Measurements from ENCODE around the gene SURF1. TPM values are rescaled to one million over a fixed set of nuclear protein-coding genes. Genes with fewer than 3 reads are reported as not detected.

SURF1 gene
- total RNA-seq, 4 donors from 2014 or later, result 13.0 to 34.7 (median 24.4) TPM

- H3K4me1 ChIP-seq, result peaks cover 14 to 33% of the 10 kb centered on the region in 2 donors
- TF ChIP-seq POLR2A (IDR thresholded peaks at IDR 0.05), result no peak
- TF ChIP-seq, protein P1, sequence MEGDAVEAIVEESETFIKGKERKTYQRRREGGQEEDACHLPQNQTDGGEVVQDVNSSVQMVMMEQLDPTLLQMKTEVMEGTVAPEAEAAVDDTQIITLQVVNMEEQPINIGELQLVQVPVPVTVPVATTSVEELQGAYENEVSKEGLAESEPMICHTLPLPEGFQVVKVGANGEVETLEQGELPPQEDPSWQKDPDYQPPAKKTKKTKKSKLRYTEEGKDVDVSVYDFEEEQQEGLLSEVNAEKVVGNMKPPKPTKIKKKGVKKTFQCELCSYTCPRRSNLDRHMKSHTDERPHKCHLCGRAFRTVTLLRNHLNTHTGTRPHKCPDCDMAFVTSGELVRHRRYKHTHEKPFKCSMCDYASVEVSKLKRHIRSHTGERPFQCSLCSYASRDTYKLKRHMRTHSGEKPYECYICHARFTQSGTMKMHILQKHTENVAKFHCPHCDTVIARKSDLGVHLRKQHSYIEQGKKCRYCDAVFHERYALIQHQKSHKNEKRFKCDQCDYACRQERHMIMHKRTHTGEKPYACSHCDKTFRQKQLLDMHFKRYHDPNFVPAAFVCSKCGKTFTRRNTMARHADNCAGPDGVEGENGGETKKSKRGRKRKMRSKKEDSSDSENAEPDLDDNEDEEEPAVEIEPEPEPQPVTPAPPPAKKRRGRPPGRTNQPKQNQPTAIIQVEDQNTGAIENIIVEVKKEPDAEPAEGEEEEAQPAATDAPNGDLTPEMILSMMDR (IDR thresholded peaks at IDR 0.05), result no peak
- no peaks in the 10 kb centered on the region for H3K27me3 ChIP-seq
- intact Hi-C loops (cut with DNase I; ENCODE audit: low total_unique reads), result no loop called here
- peak overlapping the region; percentile 84 to 91 for H3K27ac ChIP-seq
- H3K9me3 ChIP-seq, result no peaks in the 10 kb centered on the region
- DNase-seq, result no peak
- H3K36me3 ChIP-seq, result no peaks in the 10 kb centered on the region
- peak overlapping the region; percentile 63 to 89 for H3K4me3 ChIP-seq
These were observed 18.4 kb upstream of the SURF1 start for GRCh38 chr9:133374612-133375115.

DNA sequence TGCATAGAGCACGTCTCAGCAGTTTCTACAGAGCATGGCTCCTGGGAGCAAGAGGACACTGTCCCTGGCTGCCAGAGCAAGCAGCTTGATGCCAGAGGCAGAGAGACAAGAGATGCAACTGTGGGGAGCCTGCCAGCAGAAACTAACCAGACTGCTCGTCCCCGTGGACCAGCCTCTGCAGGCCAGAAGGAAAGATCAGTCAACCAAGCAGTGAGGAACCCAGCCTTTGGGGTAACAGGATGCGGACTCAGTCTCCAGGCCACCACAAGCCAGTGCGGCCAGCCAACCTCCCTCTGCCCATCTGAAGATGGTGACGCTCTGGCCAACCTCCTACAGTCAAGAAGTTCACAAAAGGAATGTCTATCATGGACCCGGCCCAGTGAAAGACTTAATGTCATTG lies 15.9 kb upstream of the SURF1 start:
- Histone ChIP-seq H3K4me1 (peaks cover 14 to 52% of the 10 kb centered on the region in 2 donors), H3K27ac (no peak overlapping the region), H3K4me3 (no peak overlapping the region), H3K36me3 (no peaks in the 10 kb centered on the region), H3K27me3 (no peaks in the 10 kb centered on the region), H3K9me3 (no peaks in the 10 kb centered on the region)
- DNase-seq, result no peak
- no peak for TF ChIP-seq POLR2A (IDR thresholded peaks at IDR 0.05)
- TF ChIP-seq, protein P1 (IDR thresholded peaks at IDR 0.05), result no peak
- intact Hi-C loops (cut with DNase I; ENCODE audit: low total_unique reads), result no loop called here

- Histone ChIP-seq H3K36me3 (no peaks in the 10 kb centered on the region), H3K27ac (no peak overlapping the region), H3K27me3 (no peaks in the 10 kb centered on the region), H3K4me1 (peaks cover 14 to 52% of the 10 kb centered on the region in 2 donors), H3K9me3 (no peaks in the 10 kb centered on the region), H3K4me3 (no peak overlapping the region)
- TF ChIP-seq, protein P1 (IDR thresholded peaks at IDR 0.05), result no peak
- no peak for TF ChIP-seq POLR2A (IDR thresholded peaks at IDR 0.05)
- no peak for DNase-seq
- intact Hi-C loops (cut with DNase I; ENCODE audit: low total_unique reads), result no loop called here
These were observed 15.0 kb upstream of the SURF1 start for GRCh38 chr9:133371261-133371711.

GRCh38 chr9:133370685-133371084 lies 14.4 kb upstream of the SURF1 start:
- Histone ChIP-seq H3K36me3 (no peaks in the 10 kb centered on the region), H3K27ac (no peak overlapping the region), H3K4me1 (peaks cover 14 to 52% of the 10 kb centered on the region in 2 donors), H3K4me3 (no peak overlapping the region), H3K9me3 (no peaks in the 10 kb centered on the region), H3K27me3 (no peaks in the 10 kb centered on the region)
- no peak for TF ChIP-seq POLR2A (IDR thresholded peaks at IDR 0.05)
- TF ChIP-seq, protein P1 (IDR thresholded peaks at IDR 0.05), result no peak
- DNase-seq, result no peak
- intact Hi-C loops (cut with DNase I; ENCODE audit: low total_unique reads), result no loop called here

DNA sequence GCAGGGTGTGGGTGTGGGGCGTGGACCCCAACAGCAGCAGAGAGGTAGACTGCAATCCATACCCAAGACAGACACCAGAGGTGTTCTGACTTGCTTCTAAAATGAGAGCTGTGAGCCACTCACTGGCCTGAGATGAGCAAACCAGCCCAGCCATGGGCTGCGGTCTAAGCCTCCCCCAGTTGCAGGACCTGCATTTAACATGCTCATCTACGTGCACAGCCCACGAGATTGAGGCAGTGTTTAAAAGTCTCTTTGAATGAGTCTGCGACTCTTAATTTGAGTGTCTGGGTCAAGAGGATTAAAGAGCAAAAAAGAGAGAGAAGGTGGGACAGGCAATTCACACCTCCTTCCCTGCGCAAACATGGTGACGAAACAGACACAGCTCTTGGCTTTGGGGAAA lies 13.6 kb upstream of the SURF1 start:
- DNase-seq, result no peak
- Histone ChIP-seq H3K9me3 (no peaks in the 10 kb centered on the region), H3K4me1 (peaks cover 14 to 52% of the 10 kb centered on the region in 2 donors), H3K27ac (no peak overlapping the region), H3K36me3 (no peaks in the 10 kb centered on the region), H3K27me3 (no peaks in the 10 kb centered on the region), H3K4me3 (no peak overlapping the region)
- TF ChIP-seq, protein P1 (IDR thresholded peaks at IDR 0.05), result no peak
- TF ChIP-seq POLR2A (IDR thresholded peaks at IDR 0.05), result no peak
- intact Hi-C loops (cut with DNase I; ENCODE audit: low total_unique reads), result no loop called here
